CD4-positive, alpha-beta T cell treated with Interleukin-15 for 1 hour (primary cell): ENCODE data around the gene AIFM2.
"Not testable (repeated sequence)": the region's sequence is repeated elsewhere in the genome, so short reads cannot be mapped to it uniquely, and the experiment has no call there.

Source experiments
- DNase-seq: peaks from one replicate; pipeline ENCODE4 v3.0.0-alpha.2; 2020

Gene AIFM2

GRCh38 chr10:70132098-70133029, at the start of gene AIFM2:
TSS of gene AIFM2 (minus strand) at chr10:70132825. CDS start at chr10:70124084, 8,741 bp downstream.
- DNase-seq: no peak

- DNase-seq: not testable (repeated sequence)
Measured at GRCh38 chr10:70179209-70179608, 46.6 kb upstream of the AIFM2 start.

- DNase-seq: no peak
Measured at GRCh38 chr10:70178139-70178725, 45.6 kb upstream of the AIFM2 start.

- DNase-seq: no peak
Measured at GRCh38 chr10:70176441-70176840, 43.8 kb upstream of the AIFM2 start.

GRCh38 chr10:70175516-70175915, 42.9 kb upstream of the AIFM2 start:
- no peak for DNase-seq

GRCh38 chr10:70174058-70174741, 41.6 kb upstream of the AIFM2 start:
- DNase-seq: peak; percentile 62

- DNase-seq: no peak
Measured at GRCh38 chr10:70169649-70170364, 37.2 kb upstream of the AIFM2 start.

GRCh38 chr10:70169011-70169410, 36.4 kb upstream of the AIFM2 start:
- no peak for DNase-seq

- DNase-seq: no peak
Measured at GRCh38 chr10:70167246-70167645, 34.6 kb upstream of the AIFM2 start.

GRCh38 chr10:70166394-70166793, 33.8 kb upstream of the AIFM2 start:
- no peak for DNase-seq

GRCh38 chr10:70164163-70164562, 31.5 kb upstream of the AIFM2 start:
- no peak for DNase-seq

- DNase-seq: no peak
Measured at GRCh38 chr10:70163448-70163847, 30.8 kb upstream of the AIFM2 start.

- DNase-seq: peak; percentile 40
Measured at GRCh38 chr10:70162892-70163201, 30.2 kb upstream of the AIFM2 start.

GRCh38 chr10:70162151-70162891, 29.7 kb upstream of the AIFM2 start:
- DNase-seq: no peak

GRCh38 chr10:70160798-70161197, 28.2 kb upstream of the AIFM2 start:
- DNase-seq: no peak

GRCh38 chr10:70159366-70159765, 26.7 kb upstream of the AIFM2 start:
- DNase-seq: not testable (repeated sequence)

- no peak for DNase-seq
Measured at GRCh38 chr10:70158113-70158512, 25.5 kb upstream of the AIFM2 start.

GRCh38 chr10:70155255-70155838, 22.7 kb upstream of the AIFM2 start:
- no peak for DNase-seq

- DNase-seq: no peak
Measured at GRCh38 chr10:70148516-70148915, 15.9 kb upstream of the AIFM2 start.

- DNase-seq: no peak
Measured at GRCh38 chr10:70147259-70147625, 14.6 kb upstream of the AIFM2 start.

GRCh38 chr10:70146489-70147258, 14.0 kb upstream of the AIFM2 start, which contains the start of gene TYSND1:
TSS of gene TYSND1 (minus strand) at chr10:70146700. CDS start at chr10:70146586, 114 bp downstream.
- peak; percentile 94 for DNase-seq
